Ishikawa (cell line): Measurements from ENCODE around the gene TRIP10.

Source experiments
- CEBPB ChIP-seq: IDR thresholded peaks from 2 replicates; pipeline ENCODE4 v1.6.1; 2012
- CREB1 ChIP-seq: IDR thresholded peaks from 2 replicates; pipeline ENCODE4 v1.6.1; 2012; ENCODE audit warnings: low read depth
- EGR1 ChIP-seq: IDR thresholded peaks from 2 replicates; pipeline ENCODE4 v1.6.1; 2012
- EP300 ChIP-seq: IDR thresholded peaks from 2 replicates; pipeline ENCODE4 v1.6.1; 2012; ENCODE audit warnings: borderline replicate concordance
- FOXM1 ChIP-seq: IDR thresholded peaks from 2 replicates; pipeline ENCODE4 v1.6.1; 2012; ENCODE audit warnings: low read depth, borderline replicate concordance
- NFIC ChIP-seq: IDR thresholded peaks from 2 replicates; pipeline ENCODE4 v1.6.1; 2012
- RAD21 ChIP-seq: IDR thresholded peaks from 2 replicates; pipeline ENCODE4 v1.6.1; 2012; ENCODE audit warnings: low read depth
- TAF1 ChIP-seq: IDR thresholded peaks from 2 replicates; pipeline ENCODE4 v1.6.1; 2012; ENCODE audit warnings: low read depth, mild to moderate bottlenecking
- TCF12 ChIP-seq: IDR thresholded peaks from 2 replicates; pipeline ENCODE4 v1.6.1; 2012; ENCODE audit warnings: low read depth
- TEAD4 ChIP-seq: IDR thresholded peaks from 2 replicates; pipeline ENCODE4 v1.6.1; 2012
- YY1 ChIP-seq: IDR thresholded peaks from 2 replicates; pipeline ENCODE4 v1.6.1; 2012; ENCODE audit warnings: low read depth
- ZBTB7A ChIP-seq: IDR thresholded peaks from 2 replicates; pipeline ENCODE4 v1.6.1; 2012; ENCODE audit warnings: low read depth
- TF ChIP-seq, protein P1 (sequence below): IDR thresholded peaks from 2 replicates; pipeline ENCODE4 v1.6.1; 2012
- TF ChIP-seq, protein P2 (sequence below): IDR thresholded peaks from 2 replicates; pipeline ENCODE4 v1.6.1; 2012; ENCODE audit warnings: low read depth, mild to moderate bottlenecking
- TF ChIP-seq, protein P3 (sequence below): IDR thresholded peaks from 2 replicates; pipeline ENCODE4 v1.6.1; 2012

TRIP10 gene

DNA sequence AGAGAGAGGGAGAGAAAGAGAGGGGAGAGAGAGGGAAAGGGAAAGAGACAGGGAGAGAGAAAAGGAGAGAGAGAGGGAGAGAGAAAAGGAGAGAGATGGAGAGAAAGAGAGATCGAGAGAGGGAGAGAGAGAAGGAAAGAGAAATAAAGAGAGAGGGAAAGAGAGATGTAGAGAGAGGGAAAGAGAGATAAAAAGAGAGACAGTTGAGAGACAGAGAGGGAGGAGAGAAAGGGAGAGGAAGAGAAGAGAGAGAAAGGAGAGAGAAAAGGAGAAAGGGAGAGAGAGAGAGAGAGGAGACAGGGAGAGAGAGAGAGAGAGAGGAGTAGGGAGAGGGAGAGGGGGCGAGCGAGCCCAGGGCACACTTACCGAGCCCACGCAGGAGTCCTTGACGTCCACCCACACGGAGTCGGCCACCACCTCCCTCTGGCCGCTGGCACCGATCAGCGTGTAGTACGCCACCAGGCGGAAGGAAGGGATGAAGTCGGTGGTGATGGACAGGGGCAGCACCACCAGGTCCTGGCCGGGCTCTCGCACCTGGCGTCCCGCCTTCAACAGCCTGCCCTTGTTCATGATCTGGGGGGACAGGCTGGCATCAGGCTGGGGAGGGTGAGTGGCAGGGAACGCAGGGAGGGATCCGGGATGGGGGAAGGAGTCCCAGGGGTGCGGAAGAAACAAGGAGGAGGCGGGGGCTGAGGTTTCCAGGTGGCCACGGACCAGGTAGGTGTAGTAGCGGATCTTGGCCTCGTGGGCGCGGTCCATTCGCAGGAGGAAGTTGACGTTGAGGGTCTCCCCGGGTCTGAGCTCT is 29.0 kb upstream of the TRIP10 start:
- no peak for TF ChIP-seq FOXM1
- TF ChIP-seq CREB1, result no peak
- TF ChIP-seq NFIC, result no peak
- TF ChIP-seq, protein P1, sequence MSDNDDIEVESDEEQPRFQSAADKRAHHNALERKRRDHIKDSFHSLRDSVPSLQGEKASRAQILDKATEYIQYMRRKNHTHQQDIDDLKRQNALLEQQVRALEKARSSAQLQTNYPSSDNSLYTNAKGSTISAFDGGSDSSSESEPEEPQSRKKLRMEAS, result no peak
- TF ChIP-seq, protein P2, sequence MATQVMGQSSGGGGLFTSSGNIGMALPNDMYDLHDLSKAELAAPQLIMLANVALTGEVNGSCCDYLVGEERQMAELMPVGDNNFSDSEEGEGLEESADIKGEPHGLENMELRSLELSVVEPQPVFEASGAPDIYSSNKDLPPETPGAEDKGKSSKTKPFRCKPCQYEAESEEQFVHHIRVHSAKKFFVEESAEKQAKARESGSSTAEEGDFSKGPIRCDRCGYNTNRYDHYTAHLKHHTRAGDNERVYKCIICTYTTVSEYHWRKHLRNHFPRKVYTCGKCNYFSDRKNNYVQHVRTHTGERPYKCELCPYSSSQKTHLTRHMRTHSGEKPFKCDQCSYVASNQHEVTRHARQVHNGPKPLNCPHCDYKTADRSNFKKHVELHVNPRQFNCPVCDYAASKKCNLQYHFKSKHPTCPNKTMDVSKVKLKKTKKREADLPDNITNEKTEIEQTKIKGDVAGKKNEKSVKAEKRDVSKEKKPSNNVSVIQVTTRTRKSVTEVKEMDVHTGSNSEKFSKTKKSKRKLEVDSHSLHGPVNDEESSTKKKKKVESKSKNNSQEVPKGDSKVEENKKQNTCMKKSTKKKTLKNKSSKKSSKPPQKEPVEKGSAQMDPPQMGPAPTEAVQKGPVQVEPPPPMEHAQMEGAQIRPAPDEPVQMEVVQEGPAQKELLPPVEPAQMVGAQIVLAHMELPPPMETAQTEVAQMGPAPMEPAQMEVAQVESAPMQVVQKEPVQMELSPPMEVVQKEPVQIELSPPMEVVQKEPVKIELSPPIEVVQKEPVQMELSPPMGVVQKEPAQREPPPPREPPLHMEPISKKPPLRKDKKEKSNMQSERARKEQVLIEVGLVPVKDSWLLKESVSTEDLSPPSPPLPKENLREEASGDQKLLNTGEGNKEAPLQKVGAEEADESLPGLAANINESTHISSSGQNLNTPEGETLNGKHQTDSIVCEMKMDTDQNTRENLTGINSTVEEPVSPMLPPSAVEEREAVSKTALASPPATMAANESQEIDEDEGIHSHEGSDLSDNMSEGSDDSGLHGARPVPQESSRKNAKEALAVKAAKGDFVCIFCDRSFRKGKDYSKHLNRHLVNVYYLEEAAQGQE, result no peak
- no peak for TF ChIP-seq TAF1
- TF ChIP-seq YY1, result no peak
- no peak for TF ChIP-seq CEBPB
- TF ChIP-seq ZBTB7A, result no peak
- no peak for TF ChIP-seq TEAD4
- no peak for TF ChIP-seq EP300
- TF ChIP-seq RAD21, result no peak
- TF ChIP-seq, protein P3, sequence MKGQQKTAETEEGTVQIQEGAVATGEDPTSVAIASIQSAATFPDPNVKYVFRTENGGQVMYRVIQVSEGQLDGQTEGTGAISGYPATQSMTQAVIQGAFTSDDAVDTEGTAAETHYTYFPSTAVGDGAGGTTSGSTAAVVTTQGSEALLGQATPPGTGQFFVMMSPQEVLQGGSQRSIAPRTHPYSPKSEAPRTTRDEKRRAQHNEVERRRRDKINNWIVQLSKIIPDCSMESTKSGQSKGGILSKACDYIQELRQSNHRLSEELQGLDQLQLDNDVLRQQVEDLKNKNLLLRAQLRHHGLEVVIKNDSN, result no peak
- no peak for TF ChIP-seq EGR1
- TF ChIP-seq TCF12, result no peak

DNA sequence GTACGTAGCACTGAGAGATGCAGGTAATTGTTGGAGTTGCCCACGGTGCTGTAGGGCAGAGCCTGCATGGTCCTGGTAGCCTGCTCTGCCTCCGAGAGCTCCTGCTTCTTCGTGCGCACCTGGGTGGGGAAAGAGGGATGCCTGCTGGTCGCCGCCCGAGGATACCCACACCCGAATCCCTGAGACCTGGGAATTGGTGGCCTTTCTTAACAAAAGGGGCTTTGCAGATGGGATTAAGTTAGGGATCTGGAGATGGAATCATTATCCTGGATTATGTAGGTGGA is 28.5 kb upstream of the TRIP10 start:
- TF ChIP-seq EGR1 (no peak), FOXM1 (no peak), ZBTB7A (no peak), CEBPB (no peak), YY1 (no peak), TEAD4 (no peak), TCF12 (no peak), RAD21 (no peak)
- TF ChIP-seq, protein P3, result no peak
- TF ChIP-seq, protein P2, result no peak
- TF ChIP-seq, protein P1, result no peak

DNA sequence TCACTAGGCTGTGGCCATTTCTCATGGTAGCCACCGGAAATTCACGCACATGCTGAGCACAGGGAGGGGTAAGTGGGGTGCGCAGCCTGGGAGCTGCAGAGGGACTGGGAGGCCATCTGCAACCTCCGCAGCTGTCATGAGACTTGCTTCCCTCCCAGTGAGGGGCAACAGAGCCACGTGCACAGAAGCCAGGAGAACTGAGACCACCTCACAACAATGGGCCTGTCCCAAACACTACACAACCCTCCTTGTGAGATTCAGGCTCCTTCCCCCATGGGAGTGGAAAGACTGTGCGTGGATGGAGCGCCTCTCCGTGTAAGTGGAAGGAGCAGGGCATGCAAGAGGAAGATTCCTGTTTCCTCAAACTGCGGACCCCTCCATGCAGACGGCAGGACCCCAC is 27.9 kb upstream of the TRIP10 start:
- TF ChIP-seq EGR1, result no peak
- TF ChIP-seq CEBPB, result no peak
- no peak for TF ChIP-seq RAD21
- TF ChIP-seq EP300, result no peak
- TF ChIP-seq TEAD4, result no peak

DNA sequence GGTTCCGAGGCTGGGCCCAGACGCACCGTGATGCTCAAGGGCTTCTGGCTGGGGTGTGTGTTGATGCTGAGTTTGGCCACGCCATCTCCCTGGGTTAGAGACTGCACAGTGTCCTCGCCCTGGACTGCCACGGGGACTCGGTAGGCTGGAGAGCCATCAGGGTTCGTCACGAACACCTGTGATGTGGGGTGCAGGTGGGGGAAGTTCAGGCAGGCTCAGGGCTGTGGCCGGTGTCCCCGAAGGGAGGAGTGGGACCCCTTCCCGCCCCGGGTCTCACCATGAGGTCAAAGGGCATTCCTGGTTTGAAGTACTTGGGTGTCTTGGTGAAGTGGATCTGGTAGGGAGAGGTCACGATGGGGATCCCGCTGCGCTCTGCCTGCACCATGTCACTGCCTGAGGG is 27.2 kb upstream of the TRIP10 start:
- TF ChIP-seq, protein P3, result no peak
- TF ChIP-seq TAF1, result no peak
- no peak for TF ChIP-seq TEAD4
- TF ChIP-seq, protein P1, result no peak
- TF ChIP-seq YY1, result no peak
- no peak for TF ChIP-seq EGR1
- no peak for TF ChIP-seq CREB1
- no peak for TF ChIP-seq CEBPB
- TF ChIP-seq NFIC, result no peak
- TF ChIP-seq ZBTB7A, result no peak
